K562 (cell line): Measurements from ENCODE around the gene LOXHD1.

Source experiments
- CTCF ChIP-seq, 3 experiments: IDR thresholded peaks in 2 of 3; conservative IDR thresholded peaks in 1 of 3; 2 replicates each; pipeline ENCODE4 v1.5.1; 2011 to 2012; ENCODE audit warnings: low read length in 3 of 3, mild to moderate bottlenecking in 3 of 3, control low read depth in 2 of 3, improper control_type of control experiment in 1 of 3, inconsistent platforms in 1 of 3, low read depth in 1 of 3, mixed read lengths in 1 of 3, moderate library complexity in 1 of 3; ENCODE audit not compliant: insufficient read depth in 2 of 3
- FOS ChIP-seq: IDR thresholded peaks from 3 replicates; pipeline ENCODE4 v1.6.1; 2011; ENCODE audit not compliant: insufficient read length; ENCODE audit errors: extremely low read depth
- HDAC2 ChIP-seq: fragments of 450-650 bp; IDR thresholded peaks from 2 replicates; pipeline ENCODE4 v1.6.1; 2016; ENCODE audit warnings: mild to moderate bottlenecking
- MAX ChIP-seq: sonication (generic); formaldehyde crosslinking; IDR thresholded peaks from 2 replicates; pipeline ENCODE4 v1.9.0; 2022; ENCODE audit warnings: mild to moderate bottlenecking, missing genetic modification reagents
- MAZ ChIP-seq, 2 experiments: fragments of 450-650 bp in 1 of 2; sonication (generic) in 1 of 2; formaldehyde crosslinking; IDR thresholded peaks in 1 of 2; conservative IDR thresholded peaks in 1 of 2; 2 replicates each; pipeline versions ENCODE4 v1.4.0 to v1.5.0; 2020; ENCODE audit warnings: mild to moderate bottlenecking in 1 of 2, missing genetic modification reagents in 1 of 2
- POLR2A ChIP-seq: fragments of 450-650 bp; conservative IDR thresholded peaks from 2 replicates; pipeline ENCODE4 v1.6.1; 2016
- POLR2AphosphoS5 ChIP-seq: IDR thresholded peaks from 2 replicates; pipeline ENCODE4 v1.6.1; 2011; ENCODE audit warnings: mild to moderate bottlenecking, low read depth, low read length, moderate library complexity; ENCODE audit not compliant: control insufficient read depth, insufficient read depth
- SPI1 ChIP-seq: IDR thresholded peaks from 2 replicates; pipeline ENCODE4 v1.6.1; 2011; ENCODE audit warnings: low read depth, low read length, control low read depth, borderline replicate concordance
- TEAD2 ChIP-seq: fragments of 450-650 bp; IDR thresholded peaks from 2 replicates; pipeline ENCODE4 v1.6.1; 2016; ENCODE audit warnings: missing genetic modification characterization, control low read depth, missing compliant biosample characterization
- ZNF408 ChIP-seq: fragments of 250-450 bp; sonication (Bioruptor Pico); IDR thresholded peaks from 2 replicates; pipeline ENCODE4 v1.4.0; 2020; ENCODE audit warnings: low read depth, mild to moderate bottlenecking, moderate library complexity
- ZNF512 ChIP-seq: IDR thresholded peaks from 2 replicates; pipeline ENCODE4 v1.6.1; 2016; ENCODE audit warnings: missing genetic modification characterization, missing compliant biosample characterization

GRCh38 chr18:46555724-46556123, 101.3 kb downstream of the LOXHD1 start:
- no peak for TF ChIP-seq HDAC2
- no peak for TF ChIP-seq MAX
- TF ChIP-seq POLR2A = no peak
- no peak for TF ChIP-seq MAZ (CRISPR knock-in tag; conservative IDR thresholded peaks at IDR 0.05 in 1 of 2, IDR thresholded peaks at IDR 0.05 in 1 of 2)
- no peak for TF ChIP-seq SPI1
- TF ChIP-seq ZNF512 (tag) = no peak
- TF ChIP-seq CTCF (IDR thresholded peaks at IDR 0.05 in 2 of 3, conservative IDR thresholded peaks at IDR 0.05 in 1 of 3; ENCODE audit: insufficient read depth in 2 of 3, low read depth in 1 of 3, low read length in 3 of 3) = peak; percentile 59 to 78 (median 74)
- TF ChIP-seq ZNF408 (CRISPR knock-in tag) = no peak
- no peak for TF ChIP-seq FOS
- TF ChIP-seq TEAD2 (tag) = no peak
- no peak for TF ChIP-seq POLR2AphosphoS5
